ENCODE data around the gene RHOG.
"Not testable (repeated sequence)": the region's sequence is repeated elsewhere in the genome, so short reads cannot be mapped to it uniquely, and the experiment has no call there.

Gene RHOG

DNA sequence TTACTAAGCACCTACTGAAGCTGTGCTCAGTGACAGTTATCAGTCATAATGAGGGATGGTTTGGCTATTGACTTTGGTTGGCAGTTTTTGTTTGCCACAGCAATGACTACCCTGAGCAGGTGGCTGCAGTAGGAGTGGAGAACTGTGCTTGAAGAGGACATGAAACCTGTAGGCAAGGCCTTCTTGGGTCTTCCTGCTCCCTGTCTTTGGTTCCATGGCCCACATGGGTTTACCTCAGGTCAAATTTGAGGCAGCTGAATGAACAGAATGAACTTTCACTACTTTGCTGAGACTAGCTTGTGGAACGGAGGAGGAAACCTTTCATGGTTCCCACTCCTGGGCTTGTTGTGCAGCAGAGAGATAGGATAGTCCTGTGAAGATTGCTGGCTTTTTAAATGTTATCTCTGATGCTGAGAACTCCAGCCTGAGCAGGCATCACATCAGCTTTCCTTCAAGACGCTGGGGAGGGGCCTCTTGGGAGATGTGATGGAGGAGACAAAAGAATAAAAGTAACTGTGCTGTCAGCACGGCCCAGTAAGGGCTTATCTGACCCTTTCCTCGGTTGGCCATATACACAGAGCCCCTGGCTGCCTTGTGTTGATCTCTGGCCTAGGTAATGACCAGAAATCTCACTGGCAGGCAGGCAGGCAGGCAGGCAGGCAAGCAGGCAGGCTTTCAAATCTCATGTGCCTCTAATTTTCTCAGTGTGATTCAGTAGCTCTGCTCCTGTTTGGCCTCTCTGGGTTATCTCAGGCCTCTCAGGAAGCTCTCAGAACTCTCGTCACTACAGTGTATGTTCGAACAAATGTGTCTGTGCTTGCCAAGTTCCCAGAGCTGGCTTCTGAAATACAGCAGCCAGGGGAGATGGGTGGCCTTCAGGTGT is 26.7 kb upstream of the RHOG start:
- FAIRE-seq = no peak
- DNase-seq (ENCODE audit: insufficient read length, low spot score) = no peak
- TF ChIP-seq, protein P1, sequence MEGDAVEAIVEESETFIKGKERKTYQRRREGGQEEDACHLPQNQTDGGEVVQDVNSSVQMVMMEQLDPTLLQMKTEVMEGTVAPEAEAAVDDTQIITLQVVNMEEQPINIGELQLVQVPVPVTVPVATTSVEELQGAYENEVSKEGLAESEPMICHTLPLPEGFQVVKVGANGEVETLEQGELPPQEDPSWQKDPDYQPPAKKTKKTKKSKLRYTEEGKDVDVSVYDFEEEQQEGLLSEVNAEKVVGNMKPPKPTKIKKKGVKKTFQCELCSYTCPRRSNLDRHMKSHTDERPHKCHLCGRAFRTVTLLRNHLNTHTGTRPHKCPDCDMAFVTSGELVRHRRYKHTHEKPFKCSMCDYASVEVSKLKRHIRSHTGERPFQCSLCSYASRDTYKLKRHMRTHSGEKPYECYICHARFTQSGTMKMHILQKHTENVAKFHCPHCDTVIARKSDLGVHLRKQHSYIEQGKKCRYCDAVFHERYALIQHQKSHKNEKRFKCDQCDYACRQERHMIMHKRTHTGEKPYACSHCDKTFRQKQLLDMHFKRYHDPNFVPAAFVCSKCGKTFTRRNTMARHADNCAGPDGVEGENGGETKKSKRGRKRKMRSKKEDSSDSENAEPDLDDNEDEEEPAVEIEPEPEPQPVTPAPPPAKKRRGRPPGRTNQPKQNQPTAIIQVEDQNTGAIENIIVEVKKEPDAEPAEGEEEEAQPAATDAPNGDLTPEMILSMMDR (IDR thresholded peaks at IDR 0.05; ENCODE audit: insufficient read depth, missing control alignments) = no peak

DNA sequence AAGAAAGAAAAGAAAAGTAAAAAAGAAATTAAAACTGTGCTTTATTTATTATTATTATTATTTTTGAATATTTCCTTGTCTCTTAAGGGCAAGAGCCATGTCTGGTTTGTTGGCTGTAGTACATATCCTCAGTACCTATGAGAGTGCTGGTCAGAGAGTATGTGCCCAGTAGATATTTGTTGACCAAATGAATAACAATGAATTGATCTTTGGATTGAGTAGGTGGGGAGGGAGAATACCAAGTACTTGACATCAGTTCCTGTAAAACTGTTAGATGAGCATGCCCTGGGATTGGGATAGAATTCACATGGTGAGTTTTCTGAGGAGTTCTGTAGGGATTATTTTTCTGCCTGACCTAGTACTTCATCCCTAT is 26.1 kb upstream of the RHOG start:
- TF ChIP-seq, protein P1 (IDR thresholded peaks at IDR 0.05; ENCODE audit: insufficient read depth, missing control alignments) = no peak
- DNase-seq (ENCODE audit: insufficient read length, low spot score) (no peak), FAIRE-seq (no peak)

DNA sequence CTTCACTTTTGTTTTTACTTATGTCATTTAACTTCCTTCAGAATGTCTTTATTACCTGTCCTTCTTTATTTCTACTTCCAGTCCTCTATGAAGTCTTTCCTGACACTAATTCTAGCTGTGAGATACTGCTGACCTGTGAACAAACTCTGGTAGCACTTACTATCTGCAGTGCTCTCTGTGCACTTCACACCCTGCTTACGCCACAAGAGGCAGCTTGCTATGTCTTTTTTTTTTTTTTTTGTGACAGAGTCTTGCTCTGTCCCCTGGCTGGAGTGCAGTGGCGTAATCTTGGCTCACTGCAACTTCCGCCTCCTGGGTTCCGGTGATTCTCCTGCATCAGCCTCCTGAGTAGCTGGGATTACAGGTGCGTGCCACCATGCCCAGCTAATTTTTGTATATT is 25.4 kb upstream of the RHOG start:
- DNase-seq (ENCODE audit: insufficient read length, low spot score) = no peak

DNA sequence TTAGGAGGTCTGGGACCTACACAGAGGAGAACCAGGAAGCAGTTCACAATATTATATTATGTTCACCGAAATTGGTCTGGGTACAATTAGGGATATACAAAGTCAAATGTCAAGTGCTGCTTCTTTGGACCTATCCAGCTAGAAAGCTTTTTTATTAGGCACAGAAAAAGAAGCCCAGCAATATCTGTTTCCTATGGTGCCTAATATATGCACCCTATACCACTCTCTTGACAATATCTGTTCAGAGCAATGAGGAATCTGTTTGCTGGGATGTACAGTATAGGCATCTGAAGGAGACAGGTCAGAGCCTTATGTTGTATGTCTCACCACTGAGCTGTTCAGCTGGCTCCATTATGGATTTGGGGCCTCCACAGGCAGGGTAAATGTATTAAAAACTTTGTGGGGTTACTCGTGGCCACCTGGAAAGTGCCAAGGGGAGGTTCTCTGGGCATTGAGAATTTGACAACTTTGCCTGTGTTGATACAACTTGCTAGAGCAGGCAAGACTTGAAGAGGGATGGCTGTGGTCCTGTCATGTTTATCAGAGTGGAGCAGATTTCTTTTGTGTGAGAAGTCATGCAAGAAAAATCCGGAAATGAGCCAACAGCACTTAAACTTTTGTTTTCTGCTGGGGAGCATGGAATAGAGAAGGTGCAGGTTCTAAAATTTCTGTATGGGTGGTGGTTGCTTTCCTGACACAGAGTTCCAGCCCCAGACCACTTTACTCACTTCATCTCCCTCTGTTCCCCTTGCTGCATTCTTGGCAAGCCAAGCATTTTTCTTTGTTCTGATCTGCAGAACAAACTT is 24.8 kb upstream of the RHOG start:
- DNase-seq (ENCODE audit: insufficient read length, low spot score) (no peak), FAIRE-seq (no peak)
- TF ChIP-seq, protein P1 (IDR thresholded peaks at IDR 0.05; ENCODE audit: insufficient read depth, missing control alignments) = no peak

More for the DNA sequence above, 25.4 kb upstream of the RHOG start:
- TF ChIP-seq, protein P1 (IDR thresholded peaks at IDR 0.05; ENCODE audit: insufficient read depth, missing control alignments) = no peak
- FAIRE-seq = no peak

DNA sequence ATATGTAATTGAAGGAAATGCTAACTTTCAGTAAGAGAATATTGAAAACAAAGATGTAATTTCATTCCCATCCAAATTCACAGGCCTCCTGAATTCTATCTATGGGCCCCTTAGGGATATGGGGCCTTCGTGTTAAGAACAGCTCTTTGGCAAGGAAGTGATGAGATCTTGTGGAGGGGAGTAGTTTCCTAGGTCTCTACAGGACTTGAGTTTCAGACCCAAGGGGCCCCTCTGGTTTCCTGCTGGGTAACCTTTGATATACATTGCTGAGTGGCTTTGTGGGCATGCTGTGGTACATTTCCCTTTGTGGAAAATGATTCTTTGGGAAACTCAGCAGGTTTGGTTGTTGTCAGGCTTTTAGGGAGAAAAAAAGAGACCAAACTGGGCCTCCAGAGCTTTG is 20.9 kb upstream of the RHOG start:
- no peak for DNase-seq (ENCODE audit: insufficient read length, low spot score)
- TF ChIP-seq, protein P1 (IDR thresholded peaks at IDR 0.05; ENCODE audit: insufficient read depth, missing control alignments) = no peak

DNA sequence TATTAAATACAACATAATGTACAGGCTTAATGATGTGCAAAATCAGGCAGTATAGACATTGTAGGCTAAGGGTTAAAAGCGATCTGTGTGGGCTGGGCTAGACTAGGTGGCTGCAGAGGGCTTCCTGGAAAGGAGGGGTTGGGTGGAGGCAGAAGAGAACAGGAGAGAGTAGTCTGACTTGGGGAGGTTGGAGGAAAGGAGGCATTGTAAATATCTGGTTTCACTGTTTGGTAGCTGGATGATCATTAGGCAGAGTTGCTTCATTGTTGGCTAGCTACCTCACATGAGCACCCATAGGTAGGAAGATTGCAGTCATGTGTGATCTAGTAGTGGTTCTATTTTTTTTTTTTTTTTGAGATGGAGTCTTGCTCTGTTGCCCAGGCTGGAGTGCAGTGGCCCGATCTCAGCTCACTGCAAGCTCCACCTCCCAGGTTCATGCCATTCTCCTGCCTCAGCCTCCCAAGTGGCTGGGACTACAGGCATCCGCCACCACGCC is 20.2 kb upstream of the RHOG start:
- DNase-seq (ENCODE audit: insufficient read length, low spot score); FAIRE-seq: not testable (repeated sequence)

More for the DNA sequence above, 20.9 kb upstream of the RHOG start:
- FAIRE-seq = no peak

DNA sequence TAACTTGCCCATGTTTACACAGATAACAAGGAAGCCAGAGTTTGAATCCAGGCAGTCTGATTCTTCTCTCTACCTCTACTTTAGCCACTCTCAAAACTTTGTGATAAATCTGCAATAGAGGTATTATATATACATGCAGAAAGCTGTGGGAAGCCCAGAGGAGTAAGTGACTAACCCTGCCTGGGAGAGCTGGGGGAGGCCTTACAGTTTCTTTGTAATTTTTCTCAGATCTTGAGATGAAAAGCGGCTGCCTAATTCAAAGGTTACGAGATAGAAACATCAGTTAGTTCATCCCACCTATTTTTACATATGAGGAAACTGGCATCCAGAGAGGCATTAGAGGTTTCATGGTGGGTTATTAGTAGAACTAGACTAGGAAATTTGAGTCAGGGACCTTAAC is 19.6 kb upstream of the RHOG start:
- TF ChIP-seq, protein P1 (IDR thresholded peaks at IDR 0.05; ENCODE audit: insufficient read depth, missing control alignments) = no peak
- DNase-seq (ENCODE audit: insufficient read length, low spot score) = no peak
- FAIRE-seq = no peak

Measured in D721Med (cell line).